Stimulated activated CD4-positive, alpha-beta T cell treated with anti-CD3 and anti-CD28 coated beads, Interleukin-2, amount 100 ng/mL, for 4 hours (primary cell): ENCODE measurements around the gene CYP27C1.
"Not testable (repeated sequence)": the region's sequence is repeated elsewhere in the genome, so short reads cannot be mapped to it uniquely, and the experiment has no call there.

Experiments used
- DNase-seq: peaks from one replicate; pipeline ENCODE4 v3.0.0-alpha.2; 2020; ENCODE audit warnings: low read depth

CYP27C1 gene

DNA sequence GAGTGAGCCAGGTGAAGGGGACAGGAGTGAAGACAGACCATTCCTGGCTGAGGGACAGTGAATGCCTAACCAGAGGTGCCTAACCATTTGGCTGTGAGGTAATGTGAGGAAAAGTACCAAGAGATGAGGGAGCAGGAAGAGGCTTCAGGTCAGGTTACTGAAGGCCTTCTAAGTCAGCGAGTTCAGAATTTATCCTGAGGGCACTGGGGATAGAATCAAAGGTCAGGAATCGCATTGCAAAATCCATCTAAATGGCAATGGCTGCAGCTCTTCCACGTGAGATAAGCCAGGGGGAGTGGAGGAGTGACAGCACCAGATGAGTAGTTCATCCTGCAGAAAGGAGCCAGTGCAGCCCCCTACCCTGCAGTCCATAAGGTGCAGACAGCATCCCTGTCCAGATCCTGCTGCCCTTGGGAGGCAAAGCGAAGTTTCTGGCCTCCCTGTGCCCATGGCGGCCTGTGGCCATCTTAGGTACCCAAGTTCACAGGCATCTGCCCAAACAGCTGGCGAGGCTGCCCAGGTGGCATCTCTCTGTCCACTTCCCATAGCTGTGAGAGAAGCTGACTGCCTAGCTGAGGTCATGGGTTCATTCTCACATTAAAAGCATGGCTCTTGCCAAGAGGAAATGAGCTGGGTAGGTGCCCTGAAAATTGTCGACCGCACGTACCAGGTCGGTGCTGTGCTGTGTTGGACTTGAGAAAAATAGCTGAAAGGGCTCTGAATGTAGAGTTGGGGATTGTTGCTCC lies 49.5 kb downstream of the CYP27C1 start:
- no peak for DNase-seq

DNA sequence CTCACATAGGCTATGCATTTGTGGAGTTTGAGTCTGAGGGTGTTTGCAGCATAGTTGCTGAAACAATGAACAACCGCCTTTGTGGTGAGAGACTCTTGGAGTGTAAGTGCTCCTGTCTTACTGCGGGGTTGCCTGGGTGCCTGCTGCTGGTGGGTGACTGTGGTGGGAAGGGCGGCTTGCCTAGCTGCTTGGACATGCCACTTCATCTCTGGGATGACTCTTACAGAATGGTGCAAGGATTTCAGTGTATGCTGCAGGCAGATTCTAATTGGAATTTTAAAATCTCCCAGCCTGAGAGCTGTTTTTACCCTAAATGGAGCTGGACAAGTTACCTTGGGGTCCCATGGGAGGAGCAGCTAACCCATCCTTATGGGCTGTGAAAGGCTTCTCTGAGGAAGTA lies 50.1 kb downstream of the CYP27C1 start:
- DNase-seq, result no peak

DNA sequence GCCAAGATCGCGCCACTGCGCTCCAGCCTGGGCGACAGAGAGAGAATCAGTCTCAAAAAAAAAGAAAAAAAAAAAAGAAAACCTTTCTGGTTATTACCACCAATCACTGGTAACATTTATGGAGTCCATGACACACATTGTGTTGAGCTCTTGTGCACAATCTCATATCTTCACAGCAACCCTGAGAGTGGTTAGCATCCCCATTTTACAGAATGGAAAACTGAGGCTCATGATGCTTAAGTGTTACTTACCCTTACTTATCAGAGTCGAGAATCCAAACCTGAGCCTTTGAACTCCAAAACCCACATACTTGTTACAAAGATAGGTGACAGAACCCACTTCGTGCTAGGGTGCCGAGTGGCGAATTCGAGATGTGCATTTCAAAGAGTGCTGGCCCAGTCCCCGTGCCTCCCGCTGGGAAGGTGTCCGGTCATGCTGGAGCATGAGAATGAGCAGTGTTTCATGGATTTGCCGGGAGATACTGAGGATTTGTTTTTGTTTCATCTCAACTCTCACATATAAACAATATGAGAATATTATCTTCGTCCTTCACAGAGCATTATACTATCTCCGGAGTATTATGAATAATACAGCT lies 50.9 kb downstream of the CYP27C1 start:
- DNase-seq, result no peak

DNA sequence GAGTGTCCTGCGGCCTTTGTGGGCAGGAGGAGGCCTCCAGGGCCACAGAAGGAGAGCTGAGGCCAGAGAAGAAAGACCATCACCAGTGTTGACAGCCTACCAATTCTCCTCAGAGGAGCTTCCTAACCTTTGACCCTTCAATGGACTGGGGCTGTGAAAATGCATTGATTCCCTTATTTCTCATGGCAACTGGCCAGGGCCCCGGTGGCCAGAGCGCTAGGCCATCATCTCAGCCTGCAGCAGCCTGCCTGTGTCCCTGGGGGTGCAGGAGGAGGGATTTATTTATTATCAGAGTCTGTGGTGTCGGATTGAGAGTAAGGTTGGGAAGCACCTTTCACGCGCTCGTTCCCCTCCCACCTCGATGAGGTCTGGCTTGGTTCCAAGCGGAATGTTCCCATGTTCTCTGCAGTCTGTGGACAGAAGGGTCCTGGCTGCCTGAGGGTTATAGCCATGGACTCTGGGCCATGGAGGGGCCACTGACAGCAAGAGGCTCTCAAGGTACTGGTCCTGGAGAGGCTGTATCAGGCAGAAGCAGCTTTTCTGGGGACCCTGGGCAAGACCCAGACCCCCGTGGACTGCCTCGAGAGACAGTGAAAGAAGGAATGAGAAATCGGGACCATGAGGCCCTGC lies 53.8 kb downstream of the CYP27C1 start:
- DNase-seq, result no peak

DNA sequence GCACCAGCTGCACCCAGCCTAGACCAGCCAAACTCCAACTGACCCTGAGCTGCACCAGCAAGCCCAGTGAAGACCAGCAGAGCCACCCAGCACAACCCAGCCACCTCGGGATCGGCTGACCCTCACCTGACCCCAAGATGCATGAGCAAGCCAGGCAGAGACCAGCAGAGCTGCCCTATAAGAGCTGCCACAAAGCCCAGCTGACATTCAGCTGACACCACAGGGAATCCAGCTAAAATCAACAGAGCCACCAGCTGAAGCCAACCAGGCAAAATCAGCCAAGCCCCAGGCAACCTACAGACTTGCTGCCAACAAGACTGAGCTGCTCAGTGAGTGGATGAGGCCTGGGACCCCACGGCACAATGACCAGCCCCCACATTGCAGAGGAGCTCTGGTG lies 54.6 kb downstream of the CYP27C1 start:
- no peak for DNase-seq

DNA sequence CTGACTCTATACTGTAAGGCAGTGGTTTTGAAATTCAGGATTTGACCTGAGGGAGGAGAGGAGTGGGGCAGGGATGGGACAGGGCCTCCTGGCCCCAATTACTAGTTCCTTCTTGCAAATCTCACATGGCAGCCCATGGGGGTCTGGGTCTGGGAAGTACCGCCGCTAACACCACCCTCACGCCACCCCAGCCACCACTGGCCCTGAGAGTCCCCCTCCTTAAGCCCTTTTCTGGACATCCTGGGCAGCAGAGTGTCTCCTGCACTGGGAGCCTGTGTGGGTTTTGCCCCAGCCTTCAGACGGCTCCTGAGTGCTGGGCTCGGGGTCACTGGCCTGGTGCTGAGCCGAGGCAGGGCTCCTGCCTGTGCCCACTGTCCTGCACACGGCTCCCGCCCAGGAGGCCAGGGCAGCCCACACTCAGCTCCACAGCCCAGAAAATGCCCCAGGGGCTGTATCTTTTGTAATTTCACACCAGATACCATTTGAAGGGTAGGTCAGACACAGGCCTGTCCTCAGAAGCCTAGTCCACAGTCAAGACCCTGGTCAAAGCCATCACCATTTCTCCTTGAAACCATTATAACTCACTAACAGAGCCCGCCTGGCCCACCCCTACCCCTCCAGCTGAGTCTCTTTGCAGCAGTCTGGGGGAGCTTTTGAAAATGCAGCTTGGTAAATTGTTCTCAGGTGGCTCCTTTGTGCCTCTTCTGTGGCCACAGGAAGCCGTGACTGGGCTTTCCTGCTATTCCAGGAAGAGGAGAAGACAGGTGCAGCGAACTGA lies 55.1 kb downstream of the CYP27C1 start:
- no peak for DNase-seq

DNA sequence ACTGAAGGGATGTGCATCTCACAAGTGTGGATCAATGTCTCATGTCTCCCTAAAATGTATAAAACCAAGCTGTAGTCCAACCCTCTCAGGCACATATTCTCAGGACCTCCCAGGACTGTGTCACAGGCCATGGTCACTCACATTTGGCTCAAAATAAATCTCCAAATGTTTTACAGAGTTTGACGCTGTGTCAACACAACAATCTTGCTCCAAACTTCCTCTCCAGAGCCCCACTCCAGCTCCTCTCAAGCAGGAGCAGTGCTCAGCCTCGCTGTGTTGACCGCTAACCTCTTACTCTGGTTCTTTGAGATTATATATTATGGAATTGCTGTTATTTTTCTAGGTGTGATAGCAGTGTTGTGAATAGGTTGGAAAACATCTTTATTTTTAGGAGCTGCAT lies 56.2 kb downstream of the CYP27C1 start:
- DNase-seq, result no peak

DNA sequence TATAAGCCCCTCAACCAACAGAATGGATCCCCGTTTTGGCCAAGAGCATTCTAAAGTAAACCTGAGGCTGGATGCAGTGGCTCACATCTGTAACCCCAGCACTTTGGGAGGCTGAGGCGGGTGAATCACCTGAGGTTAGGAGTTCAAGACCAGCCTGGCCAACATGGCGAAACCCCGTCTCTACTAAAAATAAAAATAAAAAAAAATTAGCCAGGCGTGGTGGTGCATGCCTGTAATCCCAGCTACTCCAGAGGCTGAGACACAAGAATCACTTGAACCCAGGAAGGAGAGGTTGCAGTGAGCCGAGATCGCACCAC lies 57.1 kb downstream of the CYP27C1 start:
- not testable (repeated sequence) for DNase-seq

DNA sequence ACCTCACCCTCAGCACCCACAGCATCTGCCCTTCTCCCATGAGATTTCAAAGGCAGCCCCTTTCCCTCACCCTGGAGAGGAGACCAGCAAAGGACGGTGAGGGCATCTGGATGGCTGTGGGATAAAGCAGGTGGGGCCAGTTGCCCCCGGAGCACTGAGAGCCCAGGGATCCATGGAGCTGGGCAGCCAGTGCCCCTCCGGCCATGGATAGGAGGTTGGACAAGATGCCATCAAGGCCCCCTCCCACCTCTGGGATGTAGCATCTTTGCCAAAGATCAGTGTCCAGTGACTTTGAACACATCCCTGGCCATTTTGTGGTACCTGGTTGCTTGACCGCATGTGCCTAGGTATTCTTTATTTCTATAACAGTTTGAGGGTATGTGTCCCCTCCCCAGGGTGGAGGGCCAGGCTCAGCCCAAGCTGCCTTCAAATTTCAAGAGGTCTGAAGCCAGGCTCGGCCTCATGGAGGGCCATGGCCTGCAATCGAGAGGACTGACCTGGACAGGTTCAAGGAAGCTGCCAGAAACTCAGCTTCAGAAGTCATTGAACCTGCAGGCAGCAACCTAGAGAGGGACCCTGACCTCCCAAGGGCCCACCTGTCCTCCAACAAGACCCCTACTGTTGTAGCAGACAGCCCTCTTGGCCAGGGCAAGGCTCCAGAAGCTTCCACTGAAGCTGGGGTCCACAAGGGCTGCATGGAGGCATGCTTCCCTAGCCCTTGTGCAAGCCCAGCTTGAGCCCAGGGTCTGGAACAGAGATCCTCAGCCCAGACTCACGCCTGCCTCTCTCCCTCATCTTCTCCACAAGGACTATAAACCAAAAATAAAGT lies 57.6 kb downstream of the CYP27C1 start:
- DNase-seq, result no peak

DNA sequence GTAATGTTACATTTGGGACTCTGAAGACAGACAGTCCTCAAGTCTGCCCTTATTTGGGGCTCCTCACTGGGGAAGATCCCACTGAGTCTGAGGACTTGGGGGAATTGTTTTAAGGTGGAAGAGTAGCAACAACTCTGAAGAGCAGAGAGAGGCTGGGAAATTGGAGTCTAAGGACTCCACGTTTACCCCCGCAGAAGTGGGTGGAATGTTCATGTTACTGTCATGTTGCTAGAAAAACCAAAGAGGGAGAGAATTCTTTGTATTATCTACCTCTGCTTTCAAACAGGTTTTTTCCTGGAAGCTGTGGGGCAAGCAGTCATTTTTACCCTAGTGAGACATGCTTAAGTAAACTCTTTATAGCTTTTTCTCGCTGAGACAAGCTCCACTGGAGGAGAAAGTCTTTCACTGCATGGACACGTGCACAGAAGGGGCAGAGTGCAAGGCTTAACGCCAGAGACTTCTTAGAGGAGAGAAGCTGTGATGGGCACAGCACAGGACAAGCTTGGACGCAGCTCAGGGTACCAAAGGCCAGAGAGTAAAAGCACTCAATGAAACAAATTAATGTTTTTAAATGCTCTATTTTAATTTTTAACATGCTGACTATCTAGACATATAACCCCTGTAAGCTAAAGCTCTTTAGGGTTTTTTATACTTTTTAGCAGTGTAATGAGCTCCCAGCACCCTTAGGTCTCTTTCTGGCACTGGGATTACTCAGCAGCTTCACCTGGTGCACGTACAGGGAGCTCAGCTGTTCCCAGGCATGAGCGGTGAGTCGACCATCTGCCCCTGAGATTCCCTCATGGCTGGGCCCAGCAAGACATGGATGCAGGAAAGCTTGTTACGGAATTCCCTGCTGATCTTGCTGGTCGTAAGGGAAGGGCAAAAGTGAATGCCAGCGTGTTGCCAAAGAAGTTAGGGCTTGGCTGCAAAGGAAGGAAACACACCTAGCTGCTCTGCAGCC lies 58.6 kb downstream of the CYP27C1 start:
- DNase-seq, result no peak

DNA sequence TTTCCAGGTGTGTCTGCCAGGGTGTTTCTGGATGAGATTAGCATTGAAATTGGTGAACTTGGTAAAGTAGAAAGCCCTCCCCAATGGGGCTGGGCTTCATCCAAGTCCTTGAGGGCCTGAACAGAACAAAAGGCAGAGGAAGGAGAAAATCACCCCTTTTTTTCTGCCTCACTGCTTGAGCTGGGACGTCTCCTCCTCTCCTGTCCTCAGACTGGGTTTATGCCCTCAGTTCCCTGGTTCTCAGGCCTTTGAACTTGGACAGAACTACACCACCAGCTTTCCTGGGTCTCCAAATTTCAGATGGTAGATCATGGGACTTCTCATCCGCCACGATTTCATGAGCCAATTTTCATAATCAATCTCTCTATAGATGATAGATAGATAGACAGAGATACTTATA lies 59.4 kb downstream of the CYP27C1 start:
- no peak for DNase-seq

DNA sequence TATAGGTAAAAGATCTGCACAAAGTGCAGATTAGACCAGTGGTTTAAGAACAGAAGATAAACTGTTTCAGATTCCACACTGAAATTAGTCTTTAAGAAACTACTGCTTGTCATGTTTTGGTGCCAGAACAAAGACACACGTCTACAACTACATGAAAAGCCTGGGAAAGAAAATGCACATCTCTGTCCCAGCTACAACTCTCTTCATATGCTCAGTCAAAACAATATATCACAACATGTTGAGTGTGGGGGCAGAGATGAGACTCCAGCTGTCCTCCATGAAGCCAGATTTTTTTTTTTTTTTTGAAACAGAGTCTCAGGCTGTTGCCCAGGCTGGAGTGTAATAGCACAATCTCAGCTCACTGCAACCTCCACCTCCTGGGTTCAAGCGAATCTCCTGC lies 60.6 kb downstream of the CYP27C1 start:
- DNase-seq, result no peak

DNA sequence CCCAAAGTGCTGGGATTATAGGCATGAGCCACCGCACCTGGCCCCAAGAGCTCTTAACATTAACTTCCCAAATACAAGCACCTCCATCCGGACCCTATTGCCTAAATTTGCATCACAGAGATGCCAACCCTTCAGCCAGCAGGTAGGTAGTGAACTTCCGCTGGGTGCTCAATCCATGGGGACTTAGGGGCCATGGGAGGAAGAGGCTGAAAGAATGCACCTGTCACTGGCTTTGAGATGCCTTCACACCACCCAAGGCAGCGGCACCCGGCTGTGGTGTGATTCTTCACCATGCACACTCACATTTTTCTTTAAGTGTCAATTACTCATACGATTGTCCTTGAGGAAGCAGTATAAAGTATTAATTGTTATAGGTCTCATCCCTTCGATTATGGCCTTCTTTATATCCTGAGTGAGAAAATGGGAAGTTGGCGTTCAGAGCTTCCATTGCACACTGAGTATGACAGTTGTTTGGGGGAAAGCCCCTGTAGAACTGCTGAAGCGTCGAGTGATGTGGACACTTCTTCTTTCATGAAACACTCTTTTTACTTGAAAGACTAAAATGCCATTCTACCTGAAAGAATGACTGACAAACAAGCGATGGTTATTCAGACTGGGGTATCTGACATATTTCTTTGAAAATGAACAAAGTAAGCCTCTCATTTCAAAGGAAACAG lies 61.3 kb downstream of the CYP27C1 start:
- DNase-seq, result no peak

DNA sequence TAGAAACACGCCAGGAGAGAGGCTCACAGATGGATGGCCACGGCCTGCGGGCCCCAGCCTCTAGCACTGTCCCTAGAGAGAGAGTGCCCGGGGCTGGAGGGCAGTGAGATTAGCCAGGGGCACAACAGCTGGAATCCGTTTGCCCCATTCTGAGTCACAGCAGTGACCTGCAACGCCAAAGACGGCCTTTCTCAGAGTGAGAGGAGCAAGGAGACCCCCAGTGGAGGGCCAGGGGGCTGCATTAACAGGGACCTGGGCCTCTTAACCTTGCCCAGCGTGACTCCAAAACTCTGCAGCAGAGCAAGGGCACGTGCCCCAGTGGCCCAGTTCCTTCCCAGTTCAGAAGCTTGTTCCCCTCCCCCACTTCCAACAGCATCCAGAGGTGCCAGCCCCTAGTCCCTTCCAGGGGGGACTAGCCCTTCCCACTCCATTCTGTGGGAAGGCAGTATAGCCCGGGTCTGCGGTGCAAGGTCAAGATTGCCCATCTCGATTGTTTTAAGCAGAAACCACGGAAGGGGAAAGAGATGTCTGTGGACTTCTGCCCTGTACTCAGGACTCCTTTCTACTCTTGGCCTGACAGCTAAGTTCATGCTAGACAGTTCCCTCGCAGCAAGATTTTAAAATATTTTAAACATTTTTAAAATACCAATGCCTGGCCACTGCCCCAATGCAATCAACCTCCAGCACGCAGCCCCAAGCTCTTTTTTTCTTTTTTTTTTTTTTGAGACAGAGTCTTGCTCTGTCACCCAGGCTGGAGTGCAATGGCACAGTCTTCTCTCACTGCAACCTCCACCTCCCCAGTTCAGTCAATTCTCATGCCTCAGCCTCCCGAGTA lies 62.2 kb downstream of the CYP27C1 start:
- DNase-seq, result no peak

DNA sequence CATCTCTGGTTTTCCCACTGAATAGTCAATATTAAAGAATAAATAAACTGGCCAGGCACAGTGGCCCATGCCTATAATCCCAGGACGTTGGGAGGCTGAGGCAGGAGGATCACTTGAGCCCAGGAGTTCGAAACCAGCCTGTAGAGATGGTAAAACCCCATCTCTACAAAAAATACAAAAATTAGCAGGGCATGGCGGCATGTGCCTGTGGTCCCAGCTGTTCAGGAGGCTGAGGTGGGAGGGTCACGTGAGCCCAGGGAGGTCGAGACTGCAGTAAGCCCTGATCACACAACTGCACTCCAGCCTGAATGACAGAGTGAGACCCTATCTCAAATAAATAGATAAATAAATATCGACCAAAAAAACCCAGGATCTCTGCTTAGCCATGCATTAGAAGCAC lies 63.0 kb downstream of the CYP27C1 start:
- DNase-seq, result no peak

DNA sequence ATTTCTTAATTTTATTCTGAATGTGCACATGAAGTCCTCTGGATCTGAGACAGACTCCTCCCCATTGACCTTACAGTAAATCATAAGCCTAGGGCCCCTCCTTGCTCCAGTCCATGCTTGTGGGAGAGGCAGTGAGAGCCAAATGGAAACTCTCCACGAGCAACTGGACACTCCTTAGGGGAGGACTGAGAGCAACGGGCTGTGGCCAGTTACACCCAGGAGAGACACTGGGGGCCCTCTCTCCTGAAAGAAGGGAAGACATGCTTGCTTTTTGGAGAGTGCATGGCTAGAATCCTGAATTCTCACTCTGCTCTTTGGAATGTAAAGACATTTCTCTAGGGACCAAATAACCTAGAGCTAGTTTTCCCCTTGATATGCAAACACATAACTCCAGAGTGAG lies 64.2 kb downstream of the CYP27C1 start:
- DNase-seq, result no peak

DNA sequence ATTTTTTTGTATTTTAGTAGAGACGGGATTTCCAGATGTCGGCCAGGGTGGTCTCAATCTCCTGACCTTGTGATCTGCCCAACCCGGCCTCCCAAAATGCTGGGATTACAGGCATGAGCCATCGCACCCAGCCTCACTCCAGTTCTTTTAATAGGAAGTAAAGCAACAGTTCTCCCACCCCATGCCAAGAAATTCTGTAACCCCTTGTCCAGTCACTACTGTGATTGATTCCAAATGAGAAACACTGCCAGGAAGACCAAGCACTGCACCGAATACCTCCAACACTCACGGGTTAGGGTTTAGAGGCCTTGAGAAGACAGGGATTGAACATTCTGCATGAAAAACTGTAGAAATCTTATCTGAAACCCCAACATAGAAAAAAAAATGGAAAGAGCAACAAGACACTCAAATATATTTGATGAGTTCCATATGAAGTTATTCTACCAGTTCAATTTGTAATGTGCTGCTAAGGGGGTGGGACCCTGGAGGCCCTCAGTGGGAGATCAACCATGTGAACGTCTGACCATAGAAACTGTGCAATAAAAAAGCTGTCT lies 65.0 kb downstream of the CYP27C1 start:
- no peak for DNase-seq

DNA sequence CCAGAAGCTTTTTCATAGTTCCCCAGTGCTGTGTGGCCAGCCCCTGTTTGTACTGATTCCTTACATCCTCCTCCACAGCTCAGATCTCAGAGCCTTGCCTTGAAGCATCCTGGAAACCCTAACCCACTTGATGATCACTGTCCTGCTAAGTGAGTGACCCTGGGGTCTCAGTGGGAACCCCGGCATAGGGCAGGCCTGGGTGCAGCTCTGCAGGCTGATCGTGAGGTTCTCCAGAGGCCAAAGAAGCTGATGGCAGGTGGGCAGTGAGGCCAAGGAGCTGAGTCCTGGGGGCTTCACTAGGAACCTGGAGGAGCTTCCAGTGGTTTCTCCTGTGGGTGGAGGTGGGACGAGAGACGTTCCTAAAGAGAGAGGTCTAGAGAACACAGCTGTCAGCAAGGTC lies 65.7 kb downstream of the CYP27C1 start:
- DNase-seq, result no peak

DNA sequence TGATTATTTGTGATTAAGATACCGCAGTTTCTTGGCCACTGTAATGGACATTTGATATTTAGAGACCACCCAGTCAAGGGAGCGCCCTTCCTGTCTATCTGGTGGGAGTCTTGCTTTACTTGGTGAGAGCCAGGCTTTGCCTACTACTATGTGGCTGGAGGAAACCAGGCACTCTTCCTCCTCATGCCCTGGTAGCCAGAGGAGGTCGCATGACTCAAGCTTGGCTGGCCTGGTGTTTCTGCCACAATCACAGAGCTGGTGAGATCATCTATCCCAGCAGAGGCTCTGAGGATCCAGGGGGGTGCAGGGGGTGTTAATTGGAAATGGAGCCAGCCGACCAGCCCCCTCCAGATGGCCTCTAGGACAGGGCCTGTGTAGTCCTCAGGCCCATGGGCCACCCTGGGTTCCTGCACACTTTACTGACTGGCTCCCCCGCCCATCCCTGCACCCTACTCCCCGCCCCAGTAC lies 66.4 kb downstream of the CYP27C1 start:
- DNase-seq, result no peak
